Activated CD4-positive, alpha-beta T cell treated with anti-CD3 and anti-CD28 coated beads for 36 hours (primary cell): ENCODE measurements around the gene TRMT13. TPM values are rescaled to one million over a fixed set of nuclear protein-coding genes. Genes with fewer than 3 reads are reported as not detected.

Experiments used
- ATAC-seq: fragments of 200-7000 bp; cut with Tn5 transposase; one replicate; pipeline ENCODE4 v1.10.0; 2021; ENCODE audit warnings: mild to moderate bottlenecking, moderate library complexity
- CTCF ChIA-PET: fragments of 350-600 bp; sonication (Branson Sonifier 250); formaldehyde crosslinking; loops from one replicate; lab custom pipeline; 2021; ENCODE audit warnings: antibody characterized with exemption; lab: Charles Lee
- POLR2A ChIA-PET: fragments of 350-600 bp; sonication (Branson Sonifier 250); formaldehyde crosslinking; loops from one replicate; lab custom pipeline; 2021; ENCODE audit warnings: antibody characterized with exemption, inconsistent platforms; lab: Charles Lee
- DNase-seq: peaks from one replicate; pipeline ENCODE4 v3.0.0-alpha.2; 2020
- H3K27ac Mint-ChIP-seq: one replicate; pipeline ENCODE4 v1.8.0; 2021; ENCODE audit warnings: mixed read lengths
- H3K27me3 Mint-ChIP-seq: one replicate; pipeline ENCODE4 v1.8.0; 2021; ENCODE audit warnings: mixed read lengths
- H3K36me3 Mint-ChIP-seq: one replicate; pipeline ENCODE4 v1.8.0; 2021; ENCODE audit warnings: low read depth, mixed read lengths
- H3K4me1 Mint-ChIP-seq: one replicate; pipeline ENCODE4 v1.8.0; 2021; ENCODE audit warnings: mixed read lengths
- H3K4me3 Mint-ChIP-seq: one replicate; pipeline ENCODE4 v1.8.0; 2021; ENCODE audit warnings: mild to moderate bottlenecking, moderate library complexity, mixed read lengths
- H3K9me3 Mint-ChIP-seq: one replicate; pipeline ENCODE4 v1.8.0; 2021; ENCODE audit warnings: low read depth, mixed read lengths
- intact Hi-C, 2 experiments: fragments of 100-400 bp; cut with DNase I in 1 of 2; cut with micrococcal nuclease in 1 of 2; formaldehyde crosslinking; loops; one replicate each; pipeline versions ENCODE4 v1.14.2 to v1.15.1; 2022 to 2024; cut with DNase I, micrococcal nuclease
- total RNA-seq, 2 experiments: library from RNA; stranded (reverse); gene quantifications; one replicate each; pipeline ENCODE4 v1.2.3, GENCODE V29; 2021

TRMT13 gene
- 10 to 100 TPM; 19.0 to 20.2 TPM for total RNA-seq

GRCh38 chr1:100132566-100133477 is at the start of gene TRMT13, which contains the start of gene SASS6:
TSS of gene TRMT13 (plus strand) at chr1:100133163. CDS start at chr1:100133169, 6 bp downstream.
TSS of gene SASS6 (minus strand) at chr1:100132930. CDS start at chr1:100132814, 116 bp downstream.
- Mint-ChIP-seq H3K27ac (peak within 1 kb of the TSS; percentile 98), H3K9me3 (no peaks in the 10 kb centered on the region), H3K36me3 (peaks cover 12% of the 10 kb centered on the region), H3K4me3 (peak within 1 kb of the TSS; percentile 98), H3K27me3 (no peaks in the 10 kb centered on the region), H3K4me1 (peaks cover 32% of the 10 kb centered on the region)
- CTCF ChIA-PET: interaction anchor here (0.5 to 3.6 kb wide), 11 partner anchors 9 to 330 kb away, joined by 3 to 22 read pairs (median 3); partner anchors contain the start of gene DBT
- POLR2A ChIA-PET: interaction anchor here (0.6 to 1.4 kb wide), 7 partner anchors 9 to 764 kb away, joined by 3 to 5 read pairs (median 3); partner anchors contain the start of genes GPR88 and RTCA
- intact Hi-C loops: loop anchor here (1.0 to 5.0 kb wide), 15 partner anchors 95 to 762 kb away; partner anchors contain the start of genes AGL (in 2 of the 2), DBT (in 2 of the 2), RTCA (in 2 of the 2) and CDC14A (in 1 of the 2)
- ATAC-seq: peak; percentile 94
- DNase-seq: peak; percentile 97

- DNase-seq (no peak), ATAC-seq (no peak)
- POLR2A ChIA-PET: no interaction called here
- H3K9me3 Mint-ChIP-seq: no peaks in the 10 kb centered on the region
- CTCF ChIA-PET: interaction anchor here (0.9 to 1.1 kb wide), 4 partner anchors 8 to 372 kb away, joined by 3 to 4 read pairs (median 4); no protein-coding TSS in a partner anchor
- peaks cover 21% of the 10 kb centered on the region for H3K36me3 Mint-ChIP-seq
- H3K27me3 Mint-ChIP-seq: no peaks in the 10 kb centered on the region
- H3K27ac Mint-ChIP-seq: no peak overlapping the region
- H3K4me3 Mint-ChIP-seq: no peak overlapping the region
- intact Hi-C loops: no loop called here
- no peaks in the 10 kb centered on the region for H3K4me1 Mint-ChIP-seq
These were observed 45.6 kb upstream of the TRMT13 start for GRCh38 chr1:100087396-100087795.

- ChIA-PET CTCF (no interaction called here), POLR2A (no interaction called here)
- H3K27ac Mint-ChIP-seq: no peak overlapping the region
- no peak for ATAC-seq
- H3K9me3 Mint-ChIP-seq: no peaks in the 10 kb centered on the region
- peaks cover 28% of the 10 kb centered on the region for H3K36me3 Mint-ChIP-seq
- intact Hi-C loops: no loop called here
- H3K27me3 Mint-ChIP-seq: no peaks in the 10 kb centered on the region
- no peaks in the 10 kb centered on the region for H3K4me1 Mint-ChIP-seq
- DNase-seq: no peak
- H3K4me3 Mint-ChIP-seq: no peak overlapping the region
These were observed 43.9 kb upstream of the TRMT13 start for GRCh38 chr1:100089082-100089481.

GRCh38 chr1:100090471-100090870 is 42.5 kb upstream of the TRMT13 start:
- Mint-ChIP-seq H3K9me3 (no peaks in the 10 kb centered on the region), H3K27me3 (no peaks in the 10 kb centered on the region), H3K36me3 (peaks cover 29% of the 10 kb centered on the region), H3K27ac (no peak overlapping the region), H3K4me1 (no peaks in the 10 kb centered on the region), H3K4me3 (no peak overlapping the region)
- CTCF ChIA-PET: no interaction called here
- intact Hi-C loops: no loop called here
- DNase-seq: no peak
- POLR2A ChIA-PET: no interaction called here
- ATAC-seq: no peak

- Mint-ChIP-seq H3K4me1 (no peaks in the 10 kb centered on the region), H3K27me3 (no peaks in the 10 kb centered on the region), H3K4me3 (no peak overlapping the region), H3K27ac (no peak overlapping the region), H3K36me3 (peaks cover 43% of the 10 kb centered on the region), H3K9me3 (no peaks in the 10 kb centered on the region)
- ATAC-seq (no peak), DNase-seq (no peak)
- ChIA-PET POLR2A (no interaction called here), CTCF (interaction anchor here (0.6 kb wide), 1 partner anchor 790 kb away, joined by 3 read pairs; no protein-coding TSS in a partner anchor)
- intact Hi-C loops: no loop called here
These were observed 32.8 kb upstream of the TRMT13 start for GRCh38 chr1:100100202-100100601.

GRCh38 chr1:100101564-100101963 is 31.4 kb upstream of the TRMT13 start:
- CTCF ChIA-PET: interaction anchor here (0.6 to 1.3 kb wide), 2 partner anchors 87 to 358 kb away, joined by 3 read pairs; no protein-coding TSS in a partner anchor
- Mint-ChIP-seq H3K36me3 (peaks cover 41% of the 10 kb centered on the region), H3K4me1 (no peaks in the 10 kb centered on the region), H3K4me3 (no peak overlapping the region), H3K27ac (no peak overlapping the region), H3K9me3 (no peaks in the 10 kb centered on the region), H3K27me3 (no peaks in the 10 kb centered on the region)
- POLR2A ChIA-PET: no interaction called here
- intact Hi-C loops: no loop called here
- no peak for DNase-seq
- ATAC-seq: no peak

GRCh38 chr1:100107696-100108095 is 25.3 kb upstream of the TRMT13 start:
- intact Hi-C loops: no loop called here
- H3K36me3 Mint-ChIP-seq: peaks cover 25% of the 10 kb centered on the region
- H3K27ac Mint-ChIP-seq: no peak overlapping the region
- ChIA-PET CTCF (interaction anchor here (0.6 to 1.0 kb wide), 4 partner anchors 9 to 300 kb away, joined by 3 to 4 read pairs (median 4); no protein-coding TSS in a partner anchor), POLR2A (interaction anchor here (0.7 kb wide), 1 partner anchor 175 kb away, joined by 3 read pairs; no protein-coding TSS in a partner anchor)
- ATAC-seq (no peak), DNase-seq (no peak)
- no peaks in the 10 kb centered on the region for H3K27me3 Mint-ChIP-seq
- no peaks in the 10 kb centered on the region for H3K9me3 Mint-ChIP-seq
- H3K4me3 Mint-ChIP-seq: no peak overlapping the region
- peaks cover 4% of the 10 kb centered on the region for H3K4me1 Mint-ChIP-seq

- intact Hi-C loops: no loop called here
- Mint-ChIP-seq H3K4me3 (no peak overlapping the region), H3K27me3 (no peaks in the 10 kb centered on the region), H3K36me3 (peaks cover 25% of the 10 kb centered on the region), H3K9me3 (no peaks in the 10 kb centered on the region), H3K4me1 (peaks cover 4% of the 10 kb centered on the region), H3K27ac (no peak overlapping the region)
- DNase-seq (no peak), ATAC-seq (no peak)
- CTCF ChIA-PET: no interaction called here
- POLR2A ChIA-PET: no interaction called here
These were observed 23.4 kb upstream of the TRMT13 start for GRCh38 chr1:100109554-100110066.

GRCh38 chr1:100115524-100115923 is 17.4 kb upstream of the TRMT13 start:
- peaks cover 21% of the 10 kb centered on the region for H3K36me3 Mint-ChIP-seq
- POLR2A ChIA-PET: no interaction called here
- H3K27ac Mint-ChIP-seq: no peak overlapping the region
- ATAC-seq: no peak
- no peaks in the 10 kb centered on the region for H3K9me3 Mint-ChIP-seq
- H3K4me3 Mint-ChIP-seq: no peak overlapping the region
- CTCF ChIA-PET: no interaction called here
- DNase-seq: no peak
- H3K4me1 Mint-ChIP-seq: no peaks in the 10 kb centered on the region
- intact Hi-C loops: no loop called here
- H3K27me3 Mint-ChIP-seq: no peaks in the 10 kb centered on the region

- ChIA-PET CTCF (interaction anchor here (0.9 to 1.2 kb wide), 3 partner anchors 11 to 179 kb away, joined by 3 to 5 read pairs (median 3); partner anchors contain the start of gene TRMT13), POLR2A (no interaction called here)
- intact Hi-C loops: no loop called here
- no peak overlapping the region for H3K27ac Mint-ChIP-seq
- DNase-seq (no peak), ATAC-seq (no peak)
- H3K27me3 Mint-ChIP-seq: no peaks in the 10 kb centered on the region
- H3K36me3 Mint-ChIP-seq: peaks cover 21% of the 10 kb centered on the region
- H3K4me3 Mint-ChIP-seq: no peak overlapping the region
- no peaks in the 10 kb centered on the region for H3K9me3 Mint-ChIP-seq
- H3K4me1 Mint-ChIP-seq: no peaks in the 10 kb centered on the region
These were observed 10.8 kb upstream of the TRMT13 start for GRCh38 chr1:100122177-100122576.

GRCh38 chr1:100127226-100127625 is 5.7 kb upstream of the TRMT13 start:
- ChIA-PET CTCF (no interaction called here), POLR2A (no interaction called here)
- intact Hi-C loops: no loop called here
- H3K4me3 Mint-ChIP-seq: no peak overlapping the region
- no peaks in the 10 kb centered on the region for H3K9me3 Mint-ChIP-seq
- no peak overlapping the region for H3K27ac Mint-ChIP-seq
- ATAC-seq: no peak
- H3K4me1 Mint-ChIP-seq: peaks cover 22% of the 10 kb centered on the region
- no peak for DNase-seq
- no peaks in the 10 kb centered on the region for H3K27me3 Mint-ChIP-seq
- H3K36me3 Mint-ChIP-seq: peaks cover 12% of the 10 kb centered on the region
